Osteocyte (in vitro differentiated cells): ENCODE data around the gene IFIT3. TPM values are rescaled to one million over a fixed set of nuclear protein-coding genes. Genes with fewer than 3 reads are reported as not detected.

Source experiments
- DNase-seq: peaks from one replicate; pipeline ENCODE4 v3.0.0; 2021; ENCODE audit warnings: mixed read lengths; ENCODE audit not compliant: unreplicated experiment; ENCODE audit errors: extremely low spot score
- H3K27ac Mint-ChIP-seq: one replicate; pipeline ENCODE4 v1.8.0; 2021; ENCODE audit warnings: mild to moderate bottlenecking, mixed read lengths; ENCODE audit not compliant: unreplicated experiment
- H3K27me3 Mint-ChIP-seq: one replicate; pipeline ENCODE4 v1.8.0; 2021; ENCODE audit warnings: mixed read lengths; ENCODE audit not compliant: unreplicated experiment
- H3K36me3 Mint-ChIP-seq: one replicate; pipeline ENCODE4 v1.8.0; 2021; ENCODE audit warnings: mixed read lengths; ENCODE audit not compliant: unreplicated experiment
- H3K4me1 Mint-ChIP-seq: one replicate; pipeline ENCODE4 v1.8.0; 2021; ENCODE audit warnings: mixed read lengths; ENCODE audit not compliant: unreplicated experiment
- H3K4me3 Mint-ChIP-seq: one replicate; pipeline ENCODE4 v1.8.0; 2021; ENCODE audit warnings: mild to moderate bottlenecking, moderate library complexity, mixed read lengths; ENCODE audit not compliant: unreplicated experiment
- H3K9me3 Mint-ChIP-seq: one replicate; pipeline ENCODE4 v1.8.0; 2021; ENCODE audit warnings: mixed read lengths; ENCODE audit not compliant: unreplicated experiment
- CTCF ChIP-seq: fragments of 200-600 bp; sonication (generic); IDR thresholded peaks from 2 replicates; pipeline ENCODE4 v1.5.0; 2021; ENCODE audit warnings: antibody characterized with exemption, mild to moderate bottlenecking, moderate library complexity
- total RNA-seq: library from RNA; stranded (reverse); gene quantifications from 2 replicates; pipeline ENCODE4 v1.2.1, GENCODE V29; 2021

IFIT3 gene
- total RNA-seq, 1 donor from 2014 or later: 19.9 TPM

GRCh38 chr10:89360157-89360556, 32.4 kb downstream of the IFIT3 start:
- Mint-ChIP-seq H3K27ac (no peak overlapping the region), H3K4me1 (peaks cover 9% of the 10 kb centered on the region), H3K9me3 (no peaks in the 10 kb centered on the region), H3K4me3 (no peak overlapping the region), H3K36me3 (no peaks in the 10 kb centered on the region), H3K27me3 (no peaks in the 10 kb centered on the region)
- TF ChIP-seq CTCF: no peak
- DNase-seq: no peak

GRCh38 chr10:89362929-89363328, 35.1 kb downstream of the IFIT3 start:
- DNase-seq: no peak
- Mint-ChIP-seq H3K9me3 (no peaks in the 10 kb centered on the region), H3K36me3 (peaks cover 3% of the 10 kb centered on the region), H3K27ac (no peak overlapping the region), H3K4me3 (no peak overlapping the region), H3K4me1 (peaks cover 8% of the 10 kb centered on the region), H3K27me3 (no peaks in the 10 kb centered on the region)
- TF ChIP-seq CTCF: no peak

GRCh38 chr10:89363729-89364442, 36.1 kb downstream of the IFIT3 start:
- Mint-ChIP-seq H3K27me3 (no peaks in the 10 kb centered on the region), H3K27ac (no peak overlapping the region), H3K9me3 (no peaks in the 10 kb centered on the region), H3K36me3 (peaks cover 3% of the 10 kb centered on the region), H3K4me3 (no peak overlapping the region), H3K4me1 (peaks cover 10% of the 10 kb centered on the region)
- TF ChIP-seq CTCF: no peak
- no peak for DNase-seq

GRCh38 chr10:89364531-89364930, 36.7 kb downstream of the IFIT3 start:
- Mint-ChIP-seq H3K27ac (no peak overlapping the region), H3K36me3 (peaks cover 3% of the 10 kb centered on the region), H3K27me3 (no peaks in the 10 kb centered on the region), H3K9me3 (no peaks in the 10 kb centered on the region), H3K4me1 (peaks cover 13% of the 10 kb centered on the region), H3K4me3 (no peak overlapping the region)
- TF ChIP-seq CTCF: no peak
- DNase-seq: no peak

- TF ChIP-seq CTCF: no peak
- Mint-ChIP-seq H3K4me1 (peaks cover 13% of the 10 kb centered on the region), H3K4me3 (no peak overlapping the region), H3K27ac (peak overlapping the region; percentile 2), H3K9me3 (no peaks in the 10 kb centered on the region), H3K27me3 (no peaks in the 10 kb centered on the region), H3K36me3 (peaks cover 3% of the 10 kb centered on the region)
- DNase-seq: no peak
These were observed 39.7 kb downstream of the IFIT3 start for GRCh38 chr10:89367529-89367928.
